GM19023 (cell line): Measurements from ENCODE around the gene MRPL48.
A peak's percentile ranks its signal among the peaks of the same experiment; 100 is the strongest.
"Not testable (repeated sequence)": the region's sequence is repeated elsewhere in the genome, so short reads cannot be mapped to it uniquely, and the experiment has no call there.

ENCODE experiments used
- ATAC-seq: cut with Tn5 transposase; IDR thresholded peaks from one replicate; pipeline ENCODE4 v1.9.1; 2021; ENCODE audit warnings: mild to moderate bottlenecking, moderate library complexity; ENCODE audit not compliant: unreplicated experiment

MRPL48 gene

DNA sequence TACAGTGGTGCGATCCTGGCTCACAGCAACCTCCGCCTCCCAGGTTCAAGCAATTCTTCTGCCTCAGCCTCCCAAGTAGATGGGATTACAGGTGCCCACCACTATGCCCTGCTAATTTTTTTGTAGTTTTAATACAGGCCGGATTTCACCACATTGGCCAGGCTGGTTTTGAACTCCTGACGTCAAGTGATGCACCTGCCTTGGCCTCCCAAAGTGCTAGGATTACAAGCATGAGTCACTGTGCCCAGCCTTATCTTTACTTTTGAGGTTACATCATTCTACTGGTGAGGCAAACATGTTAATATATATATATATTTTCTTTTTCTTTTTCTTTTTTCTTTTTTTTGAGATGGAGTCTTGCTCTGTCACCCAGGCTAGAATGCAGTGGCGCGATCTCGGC is 16.9 kb upstream of the MRPL48 start:
- ATAC-seq: not testable (repeated sequence)

DNA sequence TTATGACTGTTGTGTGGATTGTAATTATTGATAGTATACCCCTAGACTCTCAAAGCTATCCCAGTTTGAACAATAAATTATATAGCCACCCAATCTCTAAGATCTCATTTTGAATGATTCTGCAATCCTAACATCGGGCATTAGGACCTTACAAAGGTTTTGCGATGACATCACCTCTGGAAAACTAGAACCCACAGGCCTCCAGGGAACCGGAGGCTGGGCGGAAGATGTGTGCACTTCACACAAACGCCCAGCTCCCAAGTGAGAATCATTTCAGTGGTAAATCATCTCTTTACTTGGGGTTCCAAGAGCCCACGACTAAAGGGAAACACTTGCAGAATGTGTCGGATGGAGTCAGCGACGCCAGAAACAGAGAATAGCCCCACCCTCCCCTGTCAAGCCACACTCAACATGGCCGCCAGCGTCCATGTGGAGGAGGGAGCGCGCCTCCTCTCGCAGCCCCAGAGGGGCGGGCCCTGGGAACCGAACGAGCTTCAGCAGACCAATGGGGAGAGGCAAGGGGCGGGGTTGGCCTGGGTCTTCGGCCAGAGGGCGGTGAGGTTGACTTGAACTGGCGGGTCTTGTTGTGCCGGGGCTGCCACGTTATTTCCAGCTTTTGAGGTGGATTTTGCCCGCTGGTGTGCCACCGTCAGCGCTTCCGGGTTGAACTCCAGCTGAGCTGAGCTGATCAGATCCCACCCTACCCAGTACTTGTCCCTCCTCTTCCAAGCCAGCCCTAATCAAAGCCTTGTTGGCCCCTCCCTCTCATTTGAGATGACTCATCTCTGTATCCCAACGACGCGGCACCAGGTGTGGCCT is 8.4 kb upstream of the MRPL48 start:
- ATAC-seq: peak; percentile 100

DNA sequence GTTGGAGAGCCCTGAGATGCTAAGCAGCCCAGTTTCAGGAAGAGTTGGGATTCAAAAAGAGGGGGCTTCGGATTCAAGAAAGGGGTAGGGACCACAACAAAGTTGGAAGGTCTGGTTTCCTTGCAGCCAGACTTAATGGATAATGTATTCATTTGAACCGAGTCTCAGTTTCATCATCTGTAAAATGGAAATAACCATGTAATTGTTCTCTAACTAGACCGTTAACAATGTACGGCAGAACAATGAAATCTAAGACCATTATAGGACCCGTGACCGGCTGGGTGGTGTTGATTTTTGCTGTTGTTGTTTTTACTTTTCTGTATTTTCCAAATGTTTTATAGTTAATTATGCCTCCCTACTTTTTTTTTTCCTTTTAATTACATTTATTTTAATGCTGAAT is 6.4 kb upstream of the MRPL48 start:
- no peak for ATAC-seq

DNA sequence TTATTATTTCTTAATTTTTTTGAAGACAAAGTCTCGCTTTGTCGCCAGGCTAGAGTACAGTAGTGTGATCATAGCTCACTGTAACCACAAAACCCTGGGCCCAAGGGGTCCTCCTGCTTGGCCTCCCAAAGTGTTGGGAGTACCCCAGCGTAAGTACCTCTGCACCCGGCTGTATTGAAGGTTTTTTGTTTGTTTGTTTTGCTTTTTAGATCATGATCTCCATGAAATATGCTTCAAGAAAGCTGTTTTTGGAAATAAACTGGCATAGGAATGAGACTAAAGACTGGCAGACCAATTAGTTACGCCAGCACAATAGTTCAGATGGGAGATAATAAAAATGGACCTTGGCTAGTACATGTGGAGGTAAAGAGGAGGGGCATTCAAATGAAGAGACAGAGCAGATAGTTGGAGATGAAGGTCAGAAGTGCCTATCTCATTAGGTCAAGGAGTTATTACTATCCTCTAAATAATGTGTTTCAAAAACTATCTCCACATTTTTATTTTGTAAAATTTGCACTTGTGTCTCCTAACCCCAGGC is 4.1 kb upstream of the MRPL48 start:
- ATAC-seq: no peak

DNA sequence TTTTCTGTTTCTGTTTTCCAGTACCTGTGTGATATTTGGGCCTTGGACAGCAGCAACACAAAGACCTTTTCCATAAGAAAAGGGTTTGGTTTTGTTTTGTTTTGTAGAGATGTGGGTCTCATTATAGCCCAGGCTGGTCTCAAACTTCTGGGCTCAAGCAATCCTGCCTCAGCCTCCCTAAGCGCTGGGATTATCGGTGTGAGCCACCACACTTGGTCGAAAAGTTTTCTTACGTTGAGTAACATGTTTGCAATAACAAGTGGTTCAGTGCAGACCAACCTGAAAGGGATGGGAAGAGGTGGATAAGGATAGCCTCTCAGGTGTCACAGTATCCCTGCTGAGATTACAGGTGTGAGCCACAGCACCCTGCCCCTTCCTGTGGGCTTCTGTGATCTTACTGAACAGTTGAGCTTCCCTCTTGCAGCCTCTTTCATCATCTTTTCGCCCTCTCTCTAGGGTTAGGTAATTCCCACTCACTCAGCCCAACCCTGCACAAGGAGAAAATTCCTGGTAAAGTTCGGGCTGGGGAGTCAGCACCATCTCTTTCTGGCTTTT is 3.5 kb upstream of the MRPL48 start:
- no peak for ATAC-seq

DNA sequence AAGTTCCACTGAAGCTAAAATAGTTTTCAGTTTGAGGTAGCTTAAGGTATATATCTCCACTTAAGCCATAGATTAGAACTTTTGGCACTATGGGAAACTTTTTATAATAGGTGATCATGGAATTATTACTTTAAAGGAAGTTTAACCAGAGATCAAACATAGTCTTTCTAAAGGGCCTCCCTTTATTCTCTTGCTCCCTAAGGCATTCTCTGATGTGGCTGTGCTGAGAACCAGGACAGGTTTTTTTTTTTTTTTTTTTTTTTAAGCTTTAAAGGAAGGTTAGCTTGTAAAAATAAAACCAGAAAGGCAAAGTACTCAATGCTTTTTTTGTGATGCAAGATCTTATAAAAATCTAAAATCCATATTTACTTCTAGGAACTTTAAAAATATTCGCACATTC is 2.9 kb upstream of the MRPL48 start:
- no peak for ATAC-seq

DNA sequence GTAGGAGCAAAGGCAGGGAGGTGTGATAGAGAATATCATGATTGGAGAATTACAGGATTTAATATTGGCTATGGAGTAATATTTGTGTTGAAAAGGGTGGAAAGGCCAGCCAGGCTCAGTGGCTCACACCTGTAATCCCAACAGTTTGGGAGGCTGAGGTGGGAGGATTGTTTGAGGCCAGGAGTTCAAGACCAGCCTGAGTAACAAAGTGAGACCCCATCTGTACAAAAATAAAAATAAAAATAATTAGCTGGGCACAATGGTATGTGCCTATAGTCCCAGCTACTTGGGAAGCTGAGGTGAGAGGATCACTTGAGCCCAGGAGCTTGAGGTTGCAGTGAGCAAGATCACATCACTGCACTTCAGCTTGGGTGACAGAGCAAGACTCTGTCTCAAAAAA is 2.2 kb upstream of the MRPL48 start:
- not testable (repeated sequence) for ATAC-seq

GRCh38 chr11:73787051-73787642 is 527 bp upstream of the MRPL48 start:
- ATAC-seq: no peak

- no peak for ATAC-seq
Observed at GRCh38 chr11:73789279-73789670, 1.6 kb downstream of the MRPL48 start.

- no peak for ATAC-seq
Observed at GRCh38 chr11:73792584-73792983, 4.9 kb downstream of the MRPL48 start.

DNA sequence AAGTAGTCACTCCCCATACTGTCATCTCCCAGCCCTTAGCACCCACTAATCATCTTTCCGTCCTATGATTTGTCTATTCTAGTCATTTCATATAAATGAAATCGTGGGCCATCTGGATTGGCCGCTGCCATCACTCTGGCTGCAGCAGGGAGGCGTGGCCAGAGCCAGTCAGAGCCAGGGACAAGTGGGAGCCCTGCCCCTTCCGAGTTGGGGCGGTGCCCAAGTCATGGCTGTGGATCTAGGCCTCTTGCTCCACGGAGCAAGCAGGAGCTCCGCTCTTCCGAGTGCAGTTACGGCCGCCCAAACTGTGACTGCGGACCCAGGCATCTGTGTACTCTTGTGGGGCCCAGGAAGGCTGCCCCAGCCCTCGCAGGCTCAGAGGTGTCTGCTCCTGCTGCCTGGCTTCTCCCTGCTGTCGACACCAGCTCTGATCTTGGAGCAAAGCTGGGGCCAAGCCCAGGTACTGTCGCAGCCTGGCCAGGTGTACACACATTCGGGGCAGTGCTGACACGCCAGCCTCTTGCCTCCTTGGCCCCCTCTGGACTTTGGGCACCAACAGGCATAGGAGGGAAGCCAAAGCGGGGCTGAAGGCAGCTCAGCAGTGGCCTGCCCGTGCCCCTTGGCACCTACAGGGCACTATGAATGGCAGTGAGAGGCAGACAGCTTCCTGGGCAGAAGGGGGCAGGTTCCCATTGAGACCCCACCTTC is 8.4 kb downstream of the MRPL48 start:
- no peak for ATAC-seq

DNA sequence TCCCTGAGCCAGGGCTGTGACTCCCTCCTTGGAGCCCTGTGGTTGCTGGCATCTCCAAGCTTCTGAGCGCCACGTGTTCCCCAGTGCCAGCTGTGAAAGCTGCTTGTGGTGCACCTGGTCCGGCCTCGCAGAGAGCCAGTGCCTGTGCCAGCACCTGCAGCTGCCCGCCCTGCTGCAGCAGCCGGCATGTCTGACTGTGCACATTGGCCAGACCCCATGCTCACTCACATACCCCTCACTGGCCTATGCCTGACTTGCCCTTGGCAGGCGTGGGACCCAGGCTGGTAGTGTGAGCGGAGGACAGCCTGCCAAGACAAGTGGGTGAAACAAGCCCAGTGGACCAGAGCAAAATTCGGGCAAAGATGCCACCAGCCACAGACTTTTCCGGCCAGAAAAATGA is 9.8 kb downstream of the MRPL48 start:
- no peak for ATAC-seq

DNA sequence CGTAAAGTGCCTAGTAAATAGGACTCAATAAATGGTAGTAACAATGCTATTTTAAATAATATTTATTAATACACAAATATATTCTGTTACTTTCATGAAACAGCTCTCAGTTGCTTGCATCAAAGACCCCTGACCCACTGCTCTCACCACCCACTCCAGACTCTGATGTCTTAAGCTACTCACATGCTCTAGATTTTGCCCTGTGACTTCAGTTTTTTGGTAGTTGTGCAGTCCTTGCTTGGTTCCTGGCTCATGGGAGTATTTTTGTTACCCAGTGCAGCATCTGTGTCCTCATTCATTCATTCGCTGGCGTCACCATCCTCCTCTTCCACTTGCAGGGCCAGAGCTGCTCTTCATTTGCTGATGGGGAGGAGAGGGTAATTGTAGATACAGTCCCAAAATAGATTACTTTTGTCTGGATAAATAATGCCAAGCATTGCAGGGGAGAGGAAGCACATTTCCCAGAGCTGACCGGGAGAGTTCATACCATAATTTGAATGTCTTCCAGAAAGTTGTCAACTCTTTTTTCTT is 12.7 kb downstream of the MRPL48 start:
- ATAC-seq: no peak

DNA sequence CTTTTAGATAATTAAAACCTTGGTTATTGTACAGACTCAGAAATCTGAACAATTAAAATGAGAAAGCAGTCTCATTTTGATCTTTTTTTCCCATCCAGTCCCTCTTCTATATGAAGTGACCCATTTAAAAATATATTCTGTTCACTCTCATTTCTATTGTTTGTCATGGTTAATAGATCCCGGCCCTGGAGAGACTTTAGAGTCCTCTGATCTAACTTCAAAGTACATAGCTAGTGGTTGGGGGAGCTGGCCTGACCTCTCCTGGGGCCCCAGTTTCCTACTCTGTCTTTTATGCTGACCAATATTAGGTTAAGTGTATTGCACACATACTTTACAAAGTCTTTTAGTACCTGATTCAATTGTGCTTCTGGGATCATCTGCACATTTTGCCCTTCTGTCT is 13.5 kb downstream of the MRPL48 start:
- ATAC-seq: no peak

DNA sequence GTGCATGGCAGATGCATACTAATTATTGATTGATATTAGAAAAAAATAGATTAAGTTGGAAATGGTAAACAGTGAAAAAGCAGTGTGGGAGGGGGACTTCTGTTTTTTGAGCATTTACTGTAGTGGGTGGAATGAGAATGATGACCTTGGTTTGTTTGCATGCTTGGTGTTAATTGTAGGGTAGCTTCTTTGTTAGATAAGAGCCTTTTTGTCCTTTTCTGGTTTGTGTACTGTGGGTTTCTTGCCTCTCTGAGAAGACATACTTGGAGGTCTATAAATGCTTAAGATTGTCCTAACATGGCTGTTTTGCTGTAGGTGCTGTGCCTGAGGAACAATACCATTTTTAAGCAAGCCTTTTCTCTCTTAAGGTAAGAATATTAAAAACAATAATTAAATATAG is 17.0 kb downstream of the MRPL48 start:
- no peak for ATAC-seq

- ATAC-seq: no peak
Observed at GRCh38 chr11:73808052-73808451, 20.4 kb downstream of the MRPL48 start.

DNA sequence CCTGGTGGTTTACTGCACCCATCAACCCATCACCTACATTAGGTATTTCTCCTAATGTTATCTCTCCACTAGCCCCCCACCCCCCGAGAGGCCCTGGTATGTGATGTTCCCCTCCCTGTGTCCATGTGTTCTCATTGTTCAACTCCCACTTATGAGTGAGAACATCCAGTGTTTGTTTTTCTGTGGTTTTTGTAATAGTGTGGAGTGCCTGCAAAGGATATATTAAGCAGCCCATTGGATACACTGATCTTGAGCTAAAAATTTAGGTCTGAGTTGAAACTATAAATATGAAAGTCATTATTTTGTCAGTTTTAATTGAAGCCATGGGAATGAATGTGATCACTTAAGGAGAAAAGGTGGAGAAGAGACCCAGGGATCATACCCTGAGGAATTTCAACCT is 23.0 kb downstream of the MRPL48 start:
- ATAC-seq: no peak

- ATAC-seq: no peak
Observed at GRCh38 chr11:73812234-73812633, 24.6 kb downstream of the MRPL48 start.

DNA sequence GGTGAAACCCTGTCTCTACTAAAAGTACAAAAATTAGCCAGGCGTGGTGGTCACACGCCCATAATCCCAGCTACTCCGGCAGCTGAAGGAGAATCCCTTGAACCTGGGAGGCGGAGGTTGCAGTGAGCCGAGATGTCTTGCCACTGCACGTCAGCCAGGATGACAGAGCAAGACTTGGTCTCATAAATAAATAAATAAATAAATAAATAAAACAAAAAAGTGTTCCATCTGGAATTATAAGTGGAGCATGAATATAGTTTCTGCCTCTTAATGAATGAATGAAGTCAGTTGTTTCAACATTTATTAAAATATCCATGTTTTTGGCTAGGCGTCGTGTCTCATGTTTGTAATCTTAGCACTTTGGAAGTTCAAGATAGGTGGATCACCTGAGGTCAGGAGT is 27.1 kb downstream of the MRPL48 start:
- ATAC-seq: no peak

GRCh38 chr11:73818846-73819245 is 31.2 kb downstream of the MRPL48 start:
- no peak for ATAC-seq

GRCh38 chr11:73830261-73830660 is 42.6 kb downstream of the MRPL48 start:
- no peak for ATAC-seq
